GM12891 (cell line): ENCODE results near the gene ARHGEF17.

Source experiments
- PAX5 ChIP-seq: IDR thresholded peaks from 2 replicates; pipeline ENCODE4 v1.6.1; 2011; ENCODE audit warnings: low read length, moderate library complexity, mild to moderate bottlenecking; ENCODE audit not compliant: insufficient read depth, severe bottlenecking
- POLR2A ChIP-seq: IDR thresholded peaks from 2 replicates; pipeline ENCODE4 v1.6.1; 2011; ENCODE audit warnings: low read depth, low read length, control low read depth
- POLR2AphosphoS5 ChIP-seq: IDR thresholded peaks from 2 replicates; pipeline ENCODE4 v1.6.1; 2011; ENCODE audit warnings: low read depth, low read length, control low read depth
- POU2F2 ChIP-seq: IDR thresholded peaks from 2 replicates; pipeline ENCODE4 v1.6.1; 2011; ENCODE audit warnings: low read depth, mild to moderate bottlenecking, control low read depth, low read length, moderate library complexity
- SPI1 ChIP-seq: IDR thresholded peaks from 2 replicates; pipeline ENCODE4 v1.6.1; 2011; ENCODE audit warnings: low read depth, low read length, control low read depth
- TAF1 ChIP-seq: IDR thresholded peaks from 2 replicates; pipeline ENCODE4 v1.6.1; 2011; ENCODE audit warnings: low read depth, low read length, control low read depth

- TF ChIP-seq POLR2A: no peak
- no peak for TF ChIP-seq POLR2AphosphoS5
- no peak for TF ChIP-seq SPI1
- no peak for TF ChIP-seq POU2F2
- no peak for TF ChIP-seq TAF1
- TF ChIP-seq PAX5: no peak
These were observed 37.5 kb downstream of the ARHGEF17 start for GRCh38 chr11:73345481-73346160.
